B cell (primary cell): ENCODE measurements around the gene SULT1A2. TPM values are rescaled to one million over a fixed set of nuclear protein-coding genes. Genes with fewer than 3 reads are reported as not detected.

ENCODE experiments used
- ATAC-seq: fragments of 200-7000 bp; cut with Tn5 transposase; one replicate; pipeline ENCODE4 v1.10.0; 2021; ENCODE audit warnings: low read depth, mild to moderate bottlenecking, moderate number of reproducible peaks, moderate library complexity
- CTCF ChIA-PET: fragments of 350-600 bp; sonication (Branson Sonifier 250); formaldehyde crosslinking; loops from one replicate; lab custom pipeline; 2021; ENCODE audit warnings: antibody characterized with exemption, inconsistent platforms; lab: Charles Lee
- POLR2A ChIA-PET: fragments of 350-600 bp; sonication (Branson Sonifier 250); formaldehyde crosslinking; loops from one replicate; lab custom pipeline; 2021; ENCODE audit warnings: antibody characterized with exemption; lab: Charles Lee
- DNase-seq: peaks from one replicate; pipeline ENCODE4 v3.0.0; 2013
- H2AFZ ChIP-seq: 2 replicates; pipeline ENCODE4 v1.6.1; 2012; ENCODE audit warnings: mild to moderate bottlenecking, low read depth, low read length; ENCODE audit not compliant: insufficient read depth, poor library complexity, severe bottlenecking
- H3K27ac ChIP-seq, 2 donors: 1 replicate in 1 of 2; 2 replicates in 1 of 2; pipeline ENCODE4 v1.5.1; 2012 to 2013; ENCODE audit warnings: low read length in 2 of 2, mild to moderate bottlenecking in 2 of 2, moderate library complexity in 1 of 2
- H3K27me3 ChIP-seq, 4 experiments: fragments of 200-600 bp in 1 of 4; sonication (generic) in 1 of 4; replicated peaks in 1 of 4; 1 replicate in 2 of 4; 2 replicates in 2 of 4; pipeline versions ENCODE4 v1.6.1 to v1.7.0; 2013 to 2016; ENCODE audit warnings: low read length in 3 of 4, mild to moderate bottlenecking in 2 of 4, mixed read lengths in 1 of 4, moderate library complexity in 1 of 4; ENCODE audit not compliant: insufficient read depth in 4 of 4, control insufficient read depth in 3 of 4; ENCODE audit errors: control extremely low read depth in 1 of 4
- H3K36me3 ChIP-seq, 2 experiments: replicated peaks in 1 of 2; 1 replicate in 1 of 2; 2 replicates in 1 of 2; pipeline versions ENCODE4 v1.6.1 to v1.7.1; 2013; ENCODE audit warnings: low read length in 1 of 2; ENCODE audit not compliant: insufficient read depth in 2 of 2, control insufficient read depth in 1 of 2; ENCODE audit errors: control extremely low read depth in 1 of 2, extremely low read depth in 1 of 2
- H3K4me1 ChIP-seq, 2 donors: fragments of 200-600 bp in 1 of 2; sonication (generic) in 1 of 2; 1 replicate in 1 of 2; 2 replicates in 1 of 2; pipeline versions ENCODE4 v1.5.1 to v1.6.1; 2013 to 2017; ENCODE audit warnings: low read length in 2 of 2; ENCODE audit not compliant: control insufficient read depth in 2 of 2, insufficient read depth in 2 of 2
- H3K4me2 ChIP-seq: replicated peaks from 2 replicates; pipeline ENCODE3; 2012; ENCODE audit warnings: mild to moderate bottlenecking, low read depth, low read length; ENCODE audit not compliant: poor library complexity, severe bottlenecking
- H3K4me3 ChIP-seq, 5 experiments: fragments of 200-600 bp in 1 of 5; sonication (generic) in 1 of 5; 1 replicate in 3 of 5; 2 replicates in 2 of 5; pipeline versions ENCODE4 v1.5.1 to v1.7.0; 2011 to 2016; ENCODE audit warnings: low read length in 4 of 5, mild to moderate bottlenecking in 4 of 5, low read depth in 2 of 5, control low read depth in 1 of 5, moderate library complexity in 1 of 5; ENCODE audit not compliant: insufficient read depth in 1 of 5; ENCODE audit errors: control extremely low read depth in 1 of 5, extremely low read depth in 1 of 5
- H3K79me2 ChIP-seq: fragments of 200-600 bp; sonication (generic); one replicate; pipeline ENCODE4 v1.6.0; 2016; ENCODE audit warnings: low read length; ENCODE audit not compliant: control insufficient read depth, insufficient read depth
- H3K9ac ChIP-seq: fragments of 200-600 bp; sonication (generic); 2 replicates; pipeline ENCODE4 v1.6.1; 2017; ENCODE audit warnings: mild to moderate bottlenecking, low read length, moderate library complexity
- H3K9me3 ChIP-seq, 3 donors: one replicate each; pipeline versions ENCODE4 v1.6.1 to v1.7.1; 2013; ENCODE audit warnings: low read length in 2 of 3; ENCODE audit not compliant: control insufficient read depth in 2 of 3, insufficient read depth in 1 of 3; ENCODE audit errors: control extremely low read depth in 1 of 3
- H4K20me1 ChIP-seq: 2 replicates; pipeline ENCODE4 v1.6.0; 2012; ENCODE audit warnings: mild to moderate bottlenecking, low read length; ENCODE audit not compliant: insufficient read depth, control insufficient read depth, poor library complexity, severe bottlenecking
- H3K27ac Mint-ChIP-seq: one replicate; pipeline ENCODE4 v1.8.0; 2021; ENCODE audit warnings: mixed read lengths
- H3K27me3 Mint-ChIP-seq: one replicate; pipeline ENCODE4 v1.8.0; 2021; ENCODE audit warnings: mixed read lengths
- H3K4me1 Mint-ChIP-seq: one replicate; pipeline ENCODE4 v1.8.0; 2021; ENCODE audit warnings: mixed read lengths
- H3K4me3 Mint-ChIP-seq: one replicate; pipeline ENCODE4 v1.8.0; 2021; ENCODE audit warnings: mixed read lengths
- H3K9me3 Mint-ChIP-seq: one replicate; pipeline ENCODE4 v1.8.0; 2022; ENCODE audit warnings: mixed read lengths; ENCODE audit not compliant: insufficient read depth
- EZH2 ChIP-seq: IDR thresholded peaks from 2 replicates; pipeline ENCODE4 v1.6.1; 2012; ENCODE audit warnings: borderline replicate concordance, low read depth, mild to moderate bottlenecking, moderate library complexity, low read length; ENCODE audit not compliant: insufficient read depth, poor library complexity, severe bottlenecking
- WGBS: methylation state at CpG from one replicate; pipeline ENCODE4 v1.1.5; 2013; ENCODE audit warnings: missing lambda C conversion rate; ENCODE audit not compliant: insufficient coverage; 5-methylcytosine and 5-hydroxymethylcytosine counted together
- intact Hi-C: fragments of 100-400 bp; cut with micrococcal nuclease; formaldehyde crosslinking; loops from one replicate; pipeline ENCODE4 v1.10.0; 2022
- polyA plus RNA-seq: library from polyadenylated mRNA; depleted of rRNA; stranded (reverse); fragments of >200 nt; gene quantifications from 2 replicates; pipeline ENCODE4 v1.2.3, GENCODE V29; 2012
- total RNA-seq, 2 donors: library from RNA; stranded (reverse); fragments of 120-200 nt in 1 of 2; gene quantifications; 1 replicate in 1 of 2; 2 replicates in 1 of 2; pipeline versions ENCODE4 v1.2.3 to v1.2.4, GENCODE V29; 2013 to 2022
- TF ChIP-seq, protein P1 (sequence below): fragments of 200-600 bp; IDR thresholded peaks from one replicate; pipeline ENCODE4 v1.8.0; 2022; ENCODE audit warnings: antibody characterized with exemption, mild to moderate bottlenecking

The SULT1A2 gene
- total and polyA plus RNA-seq, 2 donors (not counting 1 experiment from before 2014, with no cell fraction given), result 0.32 TPM; not detected in 1

DNA sequence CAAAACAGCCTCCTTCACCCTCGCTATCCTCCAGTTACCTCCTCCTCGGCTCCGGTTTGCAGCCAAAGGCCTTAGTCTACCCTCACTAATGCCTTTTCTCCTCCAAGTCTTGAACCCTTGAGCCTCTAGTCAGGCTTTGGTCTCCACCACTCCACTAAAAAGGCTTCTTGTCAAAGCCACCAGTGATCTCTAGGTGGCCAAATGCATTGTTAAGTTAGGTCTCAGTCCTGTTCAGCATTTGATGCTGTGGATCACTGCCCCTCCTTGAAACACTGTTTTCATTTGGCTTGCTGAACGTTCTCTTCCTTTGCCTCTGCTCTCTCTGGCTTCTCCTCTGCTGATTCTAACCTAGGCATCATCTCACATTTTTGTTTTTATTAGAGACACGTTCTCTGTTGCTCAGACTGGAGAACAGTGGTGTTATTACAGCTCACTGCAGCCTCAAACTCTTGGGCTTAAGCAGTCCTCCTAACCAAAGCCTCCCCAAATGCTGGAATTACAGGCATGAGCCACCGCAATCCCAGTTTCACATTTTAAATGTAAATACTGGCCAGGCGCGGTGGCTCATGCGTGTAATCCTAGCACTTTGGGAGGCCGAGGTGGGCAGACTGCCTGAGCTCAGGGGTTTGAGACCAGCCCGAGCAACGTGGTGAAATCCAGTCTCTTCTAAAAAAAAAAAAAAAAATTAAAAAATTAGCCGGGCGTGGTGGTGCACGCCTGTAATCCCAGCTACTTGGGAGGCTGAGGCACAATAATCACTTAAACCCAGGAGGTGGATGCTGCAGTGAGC, 42.0 kb downstream of the SULT1A2 start:
- Mint-ChIP-seq H3K27ac (peak overlapping the region; percentile 83), H3K9me3 (no peaks in the 10 kb centered on the region), H3K4me3 (peak overlapping the region; percentile 87), H3K27me3 (no peaks in the 10 kb centered on the region), H3K4me1 (peaks cover 23% of the 10 kb centered on the region)
- Histone ChIP-seq H3K4me1 (peaks cover 11 to 15% of the 10 kb centered on the region in 2 donors), H3K27ac (no peak overlapping the region), H3K9ac (peak overlapping the region; percentile 86), H3K9me3 (no peaks in the 10 kb centered on the region), H3K36me3 (peaks cover 2 to 21% of the 10 kb centered on the region in 2 experiments), H4K20me1 (peaks cover 18% of the 10 kb centered on the region), H3K4me3 (peak overlapping the region in 4 of 5 experiments; percentile 67 to 88 (median 70)), H3K79me2 (peaks cover 54% of the 10 kb centered on the region), H3K27me3 (no peaks in the 10 kb centered on the region), H3K4me2 (peak overlapping the region; percentile 80), H2AFZ (peak overlapping the region; percentile 64)
- no peak for TF ChIP-seq EZH2
- TF ChIP-seq, protein P1, sequence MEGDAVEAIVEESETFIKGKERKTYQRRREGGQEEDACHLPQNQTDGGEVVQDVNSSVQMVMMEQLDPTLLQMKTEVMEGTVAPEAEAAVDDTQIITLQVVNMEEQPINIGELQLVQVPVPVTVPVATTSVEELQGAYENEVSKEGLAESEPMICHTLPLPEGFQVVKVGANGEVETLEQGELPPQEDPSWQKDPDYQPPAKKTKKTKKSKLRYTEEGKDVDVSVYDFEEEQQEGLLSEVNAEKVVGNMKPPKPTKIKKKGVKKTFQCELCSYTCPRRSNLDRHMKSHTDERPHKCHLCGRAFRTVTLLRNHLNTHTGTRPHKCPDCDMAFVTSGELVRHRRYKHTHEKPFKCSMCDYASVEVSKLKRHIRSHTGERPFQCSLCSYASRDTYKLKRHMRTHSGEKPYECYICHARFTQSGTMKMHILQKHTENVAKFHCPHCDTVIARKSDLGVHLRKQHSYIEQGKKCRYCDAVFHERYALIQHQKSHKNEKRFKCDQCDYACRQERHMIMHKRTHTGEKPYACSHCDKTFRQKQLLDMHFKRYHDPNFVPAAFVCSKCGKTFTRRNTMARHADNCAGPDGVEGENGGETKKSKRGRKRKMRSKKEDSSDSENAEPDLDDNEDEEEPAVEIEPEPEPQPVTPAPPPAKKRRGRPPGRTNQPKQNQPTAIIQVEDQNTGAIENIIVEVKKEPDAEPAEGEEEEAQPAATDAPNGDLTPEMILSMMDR, result no peak
- CTCF ChIA-PET, result interaction anchor here (0.5 to 1.4 kb wide), 3 partner anchors 40 to 1513 kb away, joined by 3 to 6 read pairs (median 3); partner anchors contain the start of gene CLN3
- POLR2A ChIA-PET, result interaction anchor here (1.3 kb wide), 1 partner anchor 61 kb away, joined by 4 read pairs; no protein-coding TSS in a partner anchor
- ATAC-seq (no peak), DNase-seq (peak; percentile 23)
- intact Hi-C loops, result no loop called here
- WGBS, result 74% methylated on average over 8 of the region's 15 CpGs
